Fibroblast of the aortic adventitia (primary cell): ENCODE data around the gene SLC41A2. TPM values are rescaled to one million over a fixed set of nuclear protein-coding genes. Genes with fewer than 3 reads are reported as not detected.

Source experiments
- DNase-seq: peaks from one replicate; pipeline ENCODE4 v3.0.0-alpha.2; 2010; ENCODE audit warnings: low read depth
- H3K4me3 ChIP-seq: 2 replicates; pipeline ENCODE4 v1.5.1; 2011; ENCODE audit warnings: low read depth, mild to moderate bottlenecking, control low read depth, low read length, moderate library complexity
- CTCF ChIP-seq: IDR thresholded peaks from 2 replicates; pipeline ENCODE4 v1.5.1; 2011; ENCODE audit warnings: mild to moderate bottlenecking, low read length, control low read depth, inconsistent platforms; ENCODE audit not compliant: insufficient read depth
- total RNA-seq: library from RNA; depleted of rRNA; stranded (reverse); fragments of >200 nt; gene quantifications from 2 replicates; pipeline ENCODE4 v1.2.3, GENCODE V29; 2012; ENCODE audit warnings: low replicate concordance

SLC41A2 gene
- total RNA-seq, 1 donor = 32.3 TPM

DNA sequence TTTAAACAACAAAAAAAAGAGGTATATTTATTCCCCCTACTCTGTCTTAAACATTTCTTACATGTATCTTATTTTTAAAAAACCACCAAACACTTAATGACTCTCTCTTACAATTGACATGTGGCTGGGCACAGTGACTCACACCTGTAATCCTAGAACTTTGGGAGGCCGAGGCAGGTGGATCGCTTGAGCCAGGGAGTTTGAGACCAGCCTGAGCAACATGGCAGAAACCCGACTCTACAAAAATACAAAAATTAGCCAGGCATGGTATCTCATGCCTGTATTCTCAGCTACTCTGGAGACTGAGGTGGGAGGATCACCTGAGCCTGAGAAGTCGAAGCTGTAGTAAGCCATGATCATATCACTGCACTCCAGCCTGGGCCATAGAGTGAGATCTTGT lies 16.0 kb downstream of the SLC41A2 start:
- no peak for DNase-seq
- no peak overlapping the region for H3K4me3 ChIP-seq
- TF ChIP-seq CTCF = no peak

DNA sequence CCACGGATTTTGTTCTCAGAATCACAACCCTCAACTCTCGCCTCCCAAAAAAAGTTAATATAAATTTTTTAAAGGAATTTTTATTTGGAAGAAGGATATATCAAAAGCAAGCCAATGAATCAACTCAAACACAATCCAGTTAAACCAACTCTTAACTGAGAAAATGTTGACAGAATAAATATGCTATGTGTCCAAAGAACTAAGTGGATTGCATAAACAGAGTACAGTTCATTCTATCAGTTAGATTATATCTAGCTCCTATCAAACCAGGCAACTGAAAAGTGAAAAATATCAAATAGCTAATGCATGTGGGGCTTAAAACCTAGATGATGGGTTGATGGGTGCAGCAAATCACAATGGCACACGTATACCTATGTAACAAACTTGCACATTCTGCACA lies 16.6 kb downstream of the SLC41A2 start:
- no peak for DNase-seq
- no peak for TF ChIP-seq CTCF
- H3K4me3 ChIP-seq = no peak overlapping the region

DNA sequence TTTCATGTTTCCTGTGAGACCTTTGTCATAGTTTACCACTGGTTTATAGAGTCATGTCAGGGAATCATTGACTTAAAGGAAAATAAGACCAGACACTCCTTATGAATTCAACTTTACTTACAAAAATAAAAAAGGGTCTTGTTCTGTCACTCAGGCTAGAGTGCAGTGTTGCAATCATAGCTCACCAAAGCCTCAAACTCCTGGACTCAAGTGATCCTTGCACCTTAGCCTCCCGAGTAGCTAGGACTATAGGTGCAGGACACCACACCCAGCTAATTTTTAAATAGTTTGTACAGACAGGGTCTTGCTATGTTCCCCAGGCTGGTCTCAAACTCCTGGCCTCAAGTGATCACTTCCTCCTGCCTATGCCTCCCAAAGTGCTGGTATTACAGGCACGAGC lies 19.0 kb downstream of the SLC41A2 start:
- DNase-seq = no peak
- no peak overlapping the region for H3K4me3 ChIP-seq
- TF ChIP-seq CTCF = no peak

DNA sequence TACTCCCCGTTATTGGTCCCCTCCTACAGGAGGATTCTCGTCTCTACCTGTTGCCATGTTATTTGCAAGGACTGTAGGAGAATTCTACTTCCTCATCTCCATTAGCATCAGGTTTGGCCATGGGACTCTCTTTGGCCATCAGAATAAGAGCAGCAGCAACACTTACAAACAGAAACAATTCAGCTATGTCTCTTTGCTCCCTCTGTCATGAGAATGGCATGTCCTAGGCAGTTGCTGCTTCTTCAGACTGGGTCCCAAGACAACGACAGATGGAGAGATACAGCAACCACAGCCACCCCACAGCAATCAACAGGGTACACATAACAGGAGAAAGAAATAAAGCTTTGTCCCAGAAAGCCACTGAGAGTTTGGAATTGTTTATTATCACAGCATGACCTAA lies 19.7 kb downstream of the SLC41A2 start:
- no peak for DNase-seq
- TF ChIP-seq CTCF = no peak
- no peak overlapping the region for H3K4me3 ChIP-seq

- H3K4me3 ChIP-seq = no peak overlapping the region
- TF ChIP-seq CTCF = no peak
- DNase-seq = no peak
Measured at GRCh38 chr12:104935886-104936285, 22.2 kb downstream of the SLC41A2 start.

GRCh38 chr12:104933778-104934177 lies 24.3 kb downstream of the SLC41A2 start:
- no peak for DNase-seq
- no peak overlapping the region for H3K4me3 ChIP-seq
- no peak for TF ChIP-seq CTCF

DNA sequence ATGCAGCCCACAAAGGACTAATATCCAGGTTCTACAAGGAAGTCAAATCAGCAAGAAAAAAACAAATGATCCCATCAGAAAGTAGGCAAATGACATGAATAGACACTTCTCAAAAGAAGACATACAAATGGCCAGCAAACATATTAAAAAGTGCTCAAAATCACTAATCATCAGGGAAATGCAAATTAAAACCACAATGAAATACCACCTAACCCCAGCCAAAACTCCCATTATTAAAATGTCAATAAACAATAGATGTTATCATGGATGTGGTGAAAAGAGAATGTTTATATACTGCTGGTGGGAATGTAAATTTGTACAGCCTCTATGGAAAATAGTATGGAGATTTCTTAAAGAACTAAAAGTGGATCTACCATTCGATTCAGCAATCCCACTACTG lies 25.0 kb downstream of the SLC41A2 start:
- TF ChIP-seq CTCF = no peak
- no peak overlapping the region for H3K4me3 ChIP-seq
- DNase-seq = no peak
